HG03159 (cell line): ENCODE measurements around the gene GABRA6.

Experiments
- ATAC-seq: cut with Tn5 transposase; IDR thresholded peaks from one replicate; pipeline ENCODE4 v1.9.1; 2021; ENCODE audit warnings: mild to moderate bottlenecking, moderate library complexity; ENCODE audit not compliant: unreplicated experiment

Gene GABRA6

GRCh38 chr5:161751265-161751664 is 65.7 kb downstream of the GABRA6 start:
- no peak for ATAC-seq
